IPS-NIHi11 (cell line): Measurements from ENCODE around the gene PRDX2.

ENCODE experiments used
- DNase-seq: peaks from one replicate; pipeline ENCODE4 v3.0.0; 2012; ENCODE audit warnings: mixed read lengths, low spot score

Gene PRDX2

GRCh38 chr19:12752056-12752781 is 49.4 kb downstream of the PRDX2 start:
- DNase-seq, result no peak

- DNase-seq, result peak; percentile 65
Observed at GRCh38 chr19:12751635-12752034, 50.0 kb downstream of the PRDX2 start, which contains the start of gene BEST2. BEST2 (plus strand) TSS chr19:12751791; CDS start chr19:12752593, 802 bp downstream.

GRCh38 chr19:12750851-12751250 is 50.7 kb downstream of the PRDX2 start:
- no peak for DNase-seq

GRCh38 chr19:12749938-12750521 is 51.6 kb downstream of the PRDX2 start:
- no peak for DNase-seq

DNA sequence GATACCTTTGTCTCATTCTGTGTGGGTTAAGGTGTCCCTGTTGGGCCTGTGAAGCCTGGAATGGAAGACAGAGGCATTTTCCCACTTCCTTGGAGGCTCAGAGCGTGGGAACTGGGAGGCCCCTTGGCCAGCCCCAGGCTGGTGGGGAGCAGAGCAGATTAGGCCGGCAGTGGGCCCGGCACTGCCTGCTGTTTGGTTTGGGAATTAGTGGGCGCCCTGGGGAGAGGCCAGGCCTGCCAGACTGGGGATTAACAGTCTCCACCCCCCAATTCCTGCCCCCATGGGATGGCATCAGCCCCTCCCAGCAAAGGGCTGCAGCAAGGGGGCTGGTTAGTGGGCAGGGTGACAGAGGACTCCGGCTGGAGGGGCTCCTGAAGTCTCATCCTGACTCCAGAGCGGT is 53.1 kb downstream of the PRDX2 start:
- no peak for DNase-seq
